Aorta (tissue), 5 donors: Measurements from ENCODE around the gene TTC9. TPM values are rescaled to one million over a fixed set of nuclear protein-coding genes. Genes with fewer than 3 reads are reported as not detected.
A peak's percentile ranks its signal among the peaks of the same experiment; 100 is the strongest.

Experiments used
- ATAC-seq: fragments of 200-7000 bp; cut with Tn5 transposase; one replicate; pipeline ENCODE4 v1.9.1; 2022; ENCODE audit warnings: moderate library complexity; ENCODE audit not compliant: low FRiP score
- DNase-seq, 2 donors: peaks; one replicate each; pipeline ENCODE4 v3.0.0-alpha.2; 2020
- H3K27ac ChIP-seq, 2 donors: one replicate each; pipeline ENCODE4 v1.5.1; 2013; ENCODE audit warnings: low read length in 2 of 2, mild to moderate bottlenecking in 2 of 2, moderate library complexity in 2 of 2, control low read depth in 1 of 2, inconsistent platforms in 1 of 2, low read depth in 1 of 2
- H3K27me3 ChIP-seq, 2 donors: one replicate each; pipeline ENCODE4 v1.6.1; 2013; ENCODE audit warnings: control low read depth in 1 of 2, low read length in 1 of 2, mild to moderate bottlenecking in 1 of 2, moderate library complexity in 1 of 2; ENCODE audit not compliant: insufficient read depth in 2 of 2, control insufficient read depth in 1 of 2
- H3K36me3 ChIP-seq, 2 donors: one replicate each; pipeline ENCODE4 v1.6.1; 2013; ENCODE audit warnings: control low read depth in 1 of 2, low read length in 1 of 2, mild to moderate bottlenecking in 1 of 2; ENCODE audit not compliant: insufficient read depth in 2 of 2, control insufficient read depth in 1 of 2
- H3K4me1 ChIP-seq, 2 donors: one replicate each; pipeline ENCODE4 v1.6.1; 2013; ENCODE audit warnings: low read length in 2 of 2, control low read depth in 1 of 2, mild to moderate bottlenecking in 1 of 2, moderate library complexity in 1 of 2; ENCODE audit not compliant: insufficient read depth in 2 of 2, control insufficient read depth in 1 of 2
- H3K4me3 ChIP-seq, 2 donors: one replicate each; pipeline ENCODE4 v1.5.1; 2013; ENCODE audit warnings: low read length in 2 of 2, control low read depth in 1 of 2, mild to moderate bottlenecking in 1 of 2
- H3K9me3 ChIP-seq: one replicate; pipeline ENCODE4 v1.6.1; 2013; ENCODE audit warnings: mild to moderate bottlenecking, low read length; ENCODE audit not compliant: control insufficient read depth
- WGBS, 2 donors: extraction: QIAGEN DNeasy Blood & Tissue Kit; methylation state at CpG; one replicate each; pipeline ENCODE4 v1.1.7; 2013; 5-methylcytosine and 5-hydroxymethylcytosine counted together
- intact Hi-C, 2 donors: fragments of 100-400 bp; cut with DNase I; formaldehyde crosslinking; loops; one replicate each; pipeline versions ENCODE4 v1.14.2 to v1.15.0; 2022
- polyA plus RNA-seq, 2 donors: library from polyadenylated mRNA; stranded (reverse); fragments of 200-250 nt; gene quantifications; one replicate each; pipeline ENCODE4 v1.2.3, GENCODE V29; 2013
- total RNA-seq, 2 donors: library from RNA; stranded (reverse); fragmentation: NEBNext Ultra II Directional; extraction: Animal tissue kit (Norgen Biotek cat#: 25700); gene quantifications; one replicate each; pipeline ENCODE4 v1.2.1, GENCODE V29; 2021
- donor health status: healthy with polysubstance abuse.
- donor health status: Bipolar disorder and iron deficiency.
- donor health status: DM: no; HTN: no; CAD: no.
- donor health status: DM: no; HTN: no; CAD: no.
- donor health status: DM: yes; HTN: yes; CAD: no.

The TTC9 gene
- total and polyA plus RNA-seq, 4 donors: 1.6 to 2.9 (median 2.7) TPM

DNA sequence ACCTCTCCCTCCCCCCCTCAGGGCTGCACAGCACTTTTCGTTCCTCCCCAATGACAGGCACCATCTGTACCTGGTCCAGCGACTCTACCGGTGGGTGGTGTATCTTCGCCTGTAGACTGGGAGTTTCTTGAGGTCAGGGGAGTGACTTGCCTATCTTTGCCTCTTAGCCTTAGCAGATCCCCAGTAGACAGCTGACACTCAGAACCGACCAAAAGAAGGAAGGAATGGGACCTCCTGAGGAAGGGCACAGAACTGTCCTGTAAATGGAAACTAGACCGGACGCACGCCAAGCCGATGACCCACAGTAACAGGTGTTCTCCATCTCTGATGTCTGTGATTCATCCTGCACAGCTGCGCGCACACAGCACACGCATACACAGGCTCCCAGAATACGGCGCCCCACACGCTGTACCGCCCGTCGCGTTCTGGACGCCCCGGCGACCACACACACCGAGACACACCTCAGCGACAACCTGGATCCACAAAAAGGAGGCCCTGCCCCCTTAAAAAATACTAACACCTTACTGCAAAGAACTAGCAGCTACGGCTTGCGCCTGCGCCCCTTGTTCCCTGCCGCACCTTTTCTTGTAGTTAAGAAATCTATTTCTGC, 673 bp upstream of the TTC9 start:
- ATAC-seq (peak; percentile 58), DNase-seq (peak; percentile 46 to 79)
- 0 to 1% methylated on average over 28 of the region's 28 CpGs for WGBS, 2 donors
- intact Hi-C loops: loop anchor here in 1 of 2 donors (5.0 kb wide), 2 partner anchors 34 to 71 kb away; no protein-coding TSS in a partner anchor
- peaks cover 0 to 5% of the 10 kb centered on the region in 2 donors for H3K4me1 ChIP-seq
- no peaks in the 10 kb centered on the region for H3K27me3 ChIP-seq
- peak overlapping the region; percentile 93 to 99 for H3K4me3 ChIP-seq
- no peaks in the 10 kb centered on the region for H3K9me3 ChIP-seq
- H3K36me3 ChIP-seq: no peaks in the 10 kb centered on the region
- no peak overlapping the region for H3K27ac ChIP-seq

DNA sequence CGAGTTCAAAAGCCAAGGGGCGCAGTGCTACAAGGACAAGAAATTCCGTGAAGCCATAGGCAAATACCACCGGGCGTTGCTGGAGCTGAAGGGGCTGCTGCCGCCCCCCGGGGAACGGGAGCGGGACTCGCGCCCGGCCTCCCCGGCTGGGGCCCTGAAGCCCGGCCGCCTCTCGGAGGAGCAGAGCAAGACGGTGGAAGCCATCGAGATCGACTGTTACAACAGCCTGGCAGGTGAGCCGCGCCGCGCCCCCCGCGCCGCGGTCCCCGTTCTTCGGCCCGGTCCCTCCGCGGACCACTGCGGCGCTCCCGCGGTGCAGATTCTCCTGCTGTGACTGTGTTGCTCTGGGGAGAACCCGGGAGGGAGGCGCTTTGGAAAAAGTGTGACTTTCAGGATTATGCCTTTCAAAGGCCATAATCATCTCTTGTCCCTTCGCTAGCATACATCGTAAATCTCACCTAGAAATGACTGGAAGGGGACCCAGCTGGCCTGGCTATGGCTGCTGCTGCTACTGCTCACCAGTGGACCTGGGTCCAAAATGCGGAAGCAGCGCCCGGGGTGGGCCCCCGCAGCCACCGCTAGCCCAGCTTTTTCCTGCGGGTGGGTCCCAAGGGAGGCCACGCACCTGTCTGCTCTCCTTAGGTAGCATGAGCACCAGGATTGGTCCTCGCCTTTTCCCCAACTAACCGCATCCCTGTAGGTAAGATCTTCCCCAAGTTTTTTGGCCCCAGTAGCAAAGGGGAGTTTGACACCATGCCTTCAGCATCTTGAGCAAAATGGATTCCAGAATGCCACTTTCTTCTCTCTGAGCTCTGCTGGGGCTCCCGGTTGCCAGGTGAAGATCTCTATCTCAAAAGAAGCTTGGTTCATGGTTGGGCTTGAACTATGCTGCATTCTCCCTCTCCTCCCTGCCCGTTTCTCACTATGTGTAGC, 853 bp downstream of the TTC9 start:
- no peak for ATAC-seq
- peak; percentile 47 to 77 for DNase-seq
- Histone ChIP-seq H3K4me1 (peaks cover 0 to 5% of the 10 kb centered on the region in 2 donors), H3K9me3 (no peaks in the 10 kb centered on the region), H3K4me3 (peak overlapping the region; percentile 93 to 99), H3K27me3 (no peaks in the 10 kb centered on the region), H3K36me3 (no peaks in the 10 kb centered on the region), H3K27ac (no peak overlapping the region)
- intact Hi-C loops: loop anchor here in 1 of 2 donors (5.0 kb wide), 2 partner anchors 35 to 70 kb away; no protein-coding TSS in a partner anchor
- WGBS, 2 donors: 5 to 6% methylated on average over 45 to 51 of the region's 51 CpGs

- DNase-seq: no peak
- no peak for ATAC-seq
- Histone ChIP-seq H3K4me3 (no peak overlapping the region), H3K36me3 (no peaks in the 10 kb centered on the region), H3K4me1 (peaks cover 0 to 9% of the 10 kb centered on the region in 2 donors), H3K27ac (no peak overlapping the region), H3K27me3 (no peaks in the 10 kb centered on the region), H3K9me3 (no peaks in the 10 kb centered on the region)
- WGBS, 2 donors: 80 to 88% methylated on average over 5 of the region's 5 CpGs
- intact Hi-C loops: loop anchor here in 1 of 2 donors (5.0 kb wide), 2 partner anchors 37 to 68 kb away; no protein-coding TSS in a partner anchor
Observed at GRCh38 chr14:70643967-70644366, 2.3 kb downstream of the TTC9 start.

GRCh38 chr14:70645892-70646291, 4.2 kb downstream of the TTC9 start:
- H3K4me3 ChIP-seq: no peak overlapping the region
- no peaks in the 10 kb centered on the region for H3K27me3 ChIP-seq
- WGBS, 2 donors: 91 to 98% methylated on average over 6 of the region's 6 CpGs
- no peaks in the 10 kb centered on the region for H3K36me3 ChIP-seq
- no peak for ATAC-seq
- intact Hi-C loops: no loop called here
- no peak for DNase-seq
- H3K4me1 ChIP-seq: peaks cover 0 to 9% of the 10 kb centered on the region in 2 donors
- H3K27ac ChIP-seq: no peak overlapping the region
- H3K9me3 ChIP-seq: no peaks in the 10 kb centered on the region

DNA sequence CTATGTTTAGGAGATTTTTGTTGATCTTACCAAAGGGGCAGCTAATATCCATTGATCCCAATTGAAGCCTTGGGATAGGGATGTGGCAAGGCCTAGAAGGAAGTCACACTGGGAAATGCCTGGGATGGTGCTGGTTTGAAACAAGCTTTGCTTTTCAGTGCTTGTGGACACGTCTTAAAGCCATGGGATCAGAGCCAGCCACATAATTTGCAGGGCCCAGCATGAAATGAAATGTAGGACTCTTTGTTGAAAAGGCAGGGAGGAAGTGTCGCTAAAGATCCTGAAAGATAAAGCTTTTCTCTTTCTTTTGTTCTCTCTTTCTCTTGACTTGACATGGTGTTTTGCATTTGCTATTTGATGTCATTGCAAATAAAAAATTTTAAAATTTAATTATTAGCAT, 5.0 kb downstream of the TTC9 start:
- intact Hi-C loops: no loop called here
- Histone ChIP-seq H3K9me3 (no peaks in the 10 kb centered on the region), H3K27ac (no peak overlapping the region), H3K36me3 (peaks cover 0 to 3% of the 10 kb centered on the region in 2 donors), H3K27me3 (no peaks in the 10 kb centered on the region), H3K4me3 (no peak overlapping the region), H3K4me1 (peaks cover 0 to 9% of the 10 kb centered on the region in 2 donors)
- ATAC-seq (no peak), DNase-seq (no peak)
- WGBS, 2 donors: 76 to 81% methylated on average over 2 of the region's 2 CpGs

DNA sequence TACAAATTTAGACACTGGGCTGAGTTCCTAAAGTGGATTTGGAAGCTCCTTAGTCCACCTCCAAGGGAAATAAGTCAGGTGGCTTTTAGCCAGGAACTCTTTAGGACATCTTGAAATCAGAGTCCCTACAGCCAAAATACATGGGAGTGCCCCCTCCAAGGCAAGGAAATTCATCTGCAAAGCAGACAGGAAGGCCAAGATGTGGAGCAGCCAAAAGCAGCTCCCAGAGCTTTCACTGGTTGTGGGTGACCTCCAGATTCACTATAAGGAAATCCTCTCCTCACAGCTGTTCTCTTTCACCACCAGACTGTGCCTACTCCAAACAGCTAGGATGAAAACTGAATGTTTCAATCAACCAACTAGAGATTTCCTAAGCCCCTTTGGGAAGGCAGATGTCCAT, 6.6 kb downstream of the TTC9 start:
- DNase-seq: no peak

DNA sequence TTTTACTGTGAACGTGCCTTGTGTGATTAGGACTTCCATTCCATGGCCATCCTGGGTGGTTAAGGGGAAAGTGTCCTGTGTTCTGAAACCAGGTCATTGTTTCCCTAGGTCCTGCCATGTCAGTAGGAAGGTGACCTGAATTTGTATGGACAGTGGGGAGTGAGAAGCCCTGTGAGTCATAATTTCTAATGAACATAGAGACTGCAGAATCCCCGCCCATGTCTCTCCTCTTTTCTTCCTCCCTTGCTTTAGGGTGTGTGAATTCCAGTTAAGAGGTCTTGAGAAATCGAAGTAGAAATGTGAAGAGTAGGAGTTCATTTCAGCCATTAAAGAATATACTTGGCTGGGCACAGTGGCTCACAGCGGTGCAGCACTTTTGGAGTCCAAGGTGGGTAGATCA, 8.1 kb downstream of the TTC9 start:
- H3K9me3 ChIP-seq: no peaks in the 10 kb centered on the region
- peaks cover 0 to 4% of the 10 kb centered on the region in 2 donors for H3K36me3 ChIP-seq
- intact Hi-C loops: no loop called here
- H3K27me3 ChIP-seq: no peaks in the 10 kb centered on the region
- H3K4me3 ChIP-seq: no peak overlapping the region
- peaks cover 0 to 4% of the 10 kb centered on the region in 2 donors for H3K4me1 ChIP-seq
- ATAC-seq: no peak
- no peak for DNase-seq
- H3K27ac ChIP-seq: no peak overlapping the region
- WGBS, 2 donors: 95 to 97% methylated on average over 4 of the region's 4 CpGs

More for the DNA sequence above, 6.6 kb downstream of the TTC9 start:
- peaks cover 0 to 9% of the 10 kb centered on the region in 2 donors for H3K4me1 ChIP-seq
- H3K4me3 ChIP-seq: no peak overlapping the region
- H3K9me3 ChIP-seq: no peaks in the 10 kb centered on the region
- H3K36me3 ChIP-seq: peaks cover 0 to 4% of the 10 kb centered on the region in 2 donors
- H3K27ac ChIP-seq: peak overlapping the region; percentile 38 to 40
- intact Hi-C loops: no loop called here
- no peaks in the 10 kb centered on the region for H3K27me3 ChIP-seq
- no peak for ATAC-seq

- H3K4me3 ChIP-seq: no peak overlapping the region
- WGBS, 2 donors: 92 to 97% methylated on average over 5 of the region's 5 CpGs
- peaks cover 0 to 4% of the 10 kb centered on the region in 2 donors for H3K4me1 ChIP-seq
- intact Hi-C loops: no loop called here
- peaks cover 0 to 4% of the 10 kb centered on the region in 2 donors for H3K36me3 ChIP-seq
- H3K27ac ChIP-seq: no peak overlapping the region
- no peaks in the 10 kb centered on the region for H3K27me3 ChIP-seq
- H3K9me3 ChIP-seq: no peaks in the 10 kb centered on the region
- DNase-seq (no peak), ATAC-seq (no peak)
Observed at GRCh38 chr14:70651522-70651921, 9.8 kb downstream of the TTC9 start.
